ENCODE data around the gene ARHGAP22. TPM values are rescaled to one million over a fixed set of nuclear protein-coding genes. Genes with fewer than 3 reads are reported as not detected.

ARHGAP22 gene
- total RNA-seq, 4 donors from 2014 or later: 0.26 to 3.6 (median 3.0) TPM; not detected in 1

- DNase-seq: no peak
- no peaks in the 10 kb centered on the region for H3K9me3 ChIP-seq
- no peaks in the 10 kb centered on the region for H3K4me1 ChIP-seq
- TF ChIP-seq CTCF (IDR thresholded peaks at IDR 0.05): no peak
- TF ChIP-seq POLR2A (IDR thresholded peaks at IDR 0.05): no peak
- no peaks in the 10 kb centered on the region for H3K27me3 ChIP-seq
- no peak overlapping the region for H3K4me3 ChIP-seq
- H3K36me3 ChIP-seq: no peaks in the 10 kb centered on the region
- intact Hi-C loops (cut with DNase I; ENCODE audit: low total_unique reads): no loop called here
- H3K27ac ChIP-seq: no peak overlapping the region
Observed at GRCh38 chr10:48485711-48486110, 119.2 kb downstream of the ARHGAP22 start.

GRCh38 chr10:48484911-48485310 lies 120.0 kb downstream of the ARHGAP22 start:
- H3K4me3 ChIP-seq: no peak overlapping the region
- H3K9me3 ChIP-seq: no peaks in the 10 kb centered on the region
- intact Hi-C loops (cut with DNase I; ENCODE audit: low total_unique reads): no loop called here
- no peak for DNase-seq
- no peak overlapping the region for H3K27ac ChIP-seq
- no peaks in the 10 kb centered on the region for H3K27me3 ChIP-seq
- no peaks in the 10 kb centered on the region for H3K4me1 ChIP-seq
- no peaks in the 10 kb centered on the region for H3K36me3 ChIP-seq
- TF ChIP-seq CTCF (IDR thresholded peaks at IDR 0.05) (no peak), POLR2A (IDR thresholded peaks at IDR 0.05) (no peak)

- Histone ChIP-seq H3K4me1 (no peaks in the 10 kb centered on the region), H3K27me3 (no peaks in the 10 kb centered on the region), H3K36me3 (no peaks in the 10 kb centered on the region), H3K9me3 (no peaks in the 10 kb centered on the region), H3K4me3 (no peak overlapping the region), H3K27ac (no peak overlapping the region)
- intact Hi-C loops (cut with DNase I; ENCODE audit: low total_unique reads): no loop called here
- DNase-seq: no peak
- TF ChIP-seq POLR2A (IDR thresholded peaks at IDR 0.05) (no peak), CTCF (IDR thresholded peaks at IDR 0.05) (no peak)
Observed at GRCh38 chr10:48482207-48482606, 122.7 kb downstream of the ARHGAP22 start.

- Histone ChIP-seq H3K27me3 (no peaks in the 10 kb centered on the region), H3K4me3 (no peak overlapping the region), H3K27ac (no peak overlapping the region), H3K9me3 (no peaks in the 10 kb centered on the region), H3K36me3 (no peaks in the 10 kb centered on the region), H3K4me1 (no peaks in the 10 kb centered on the region)
- TF ChIP-seq POLR2A (IDR thresholded peaks at IDR 0.05): no peak
- no peak for TF ChIP-seq CTCF (IDR thresholded peaks at IDR 0.05)
- DNase-seq: no peak
- intact Hi-C loops (cut with DNase I; ENCODE audit: low total_unique reads): no loop called here
Observed at GRCh38 chr10:48481385-48481784, 123.5 kb downstream of the ARHGAP22 start.

- Histone ChIP-seq H3K27me3 (no peaks in the 10 kb centered on the region), H3K36me3 (no peaks in the 10 kb centered on the region), H3K4me1 (no peaks in the 10 kb centered on the region), H3K27ac (no peak overlapping the region), H3K9me3 (no peaks in the 10 kb centered on the region), H3K4me3 (no peak overlapping the region)
- intact Hi-C loops (cut with DNase I; ENCODE audit: low total_unique reads): no loop called here
- TF ChIP-seq CTCF (IDR thresholded peaks at IDR 0.05) (no peak), POLR2A (IDR thresholded peaks at IDR 0.05) (no peak)
- DNase-seq: no peak
Observed at GRCh38 chr10:48480397-48481374, 124.2 kb downstream of the ARHGAP22 start.
